Caco-2 (cell line): Measurements from ENCODE around the gene NPLOC4. TPM values are rescaled to one million over a fixed set of nuclear protein-coding genes. Genes with fewer than 3 reads are reported as not detected.

Experiments
- BruUV-seq: library from RNA; stranded (reverse); fragments of 400-500 nt; replicated peaks from 2 replicates; lab custom pipeline; 2021; lab: Mats Ljungman, UMichigan
- CTCF ChIA-PET: fragments of 300-600 bp; sonication (Branson Sonifier 250); formaldehyde crosslinking; loops from one replicate; lab custom pipeline; 2022; ENCODE audit warnings: antibody characterized with exemption; lab: Charles Lee
- POLR2A ChIA-PET: fragments of 300-600 bp; sonication (Branson Sonifier 250); formaldehyde crosslinking; loops from one replicate; lab custom pipeline; 2022; ENCODE audit warnings: antibody characterized with exemption; lab: Charles Lee
- DNase-seq, 2 experiments: peaks; one replicate each; pipeline versions ENCODE4 v3.0.0 to v3.0.0-alpha.2; 2020 to 2022
- H3K27me3 ChIP-seq: replicated peaks from 2 replicates; pipeline ENCODE4 v1.6.0; 2011; ENCODE audit warnings: low read length; ENCODE audit not compliant: control insufficient read depth, insufficient read depth
- H3K36me3 ChIP-seq: 2 replicates; pipeline ENCODE4 v1.5.1; 2011; ENCODE audit warnings: low read length; ENCODE audit not compliant: control insufficient read depth, insufficient read depth
- H3K4me1 ChIP-seq: fragments of 250-450 bp; sonication (Bioruptor Pico); 2 replicates; pipeline ENCODE4 v1.5.1; 2020; ENCODE audit warnings: mild to moderate bottlenecking
- H3K4me3 ChIP-seq: 2 replicates; pipeline ENCODE4 v1.5.1; 2011; ENCODE audit warnings: low read depth, mild to moderate bottlenecking, control low read depth, low read length
- H3K9me3 ChIP-seq: fragments of 250-450 bp; sonication (Bioruptor Pico); 2 replicates; pipeline ENCODE4 v1.5.1; 2020; ENCODE audit warnings: mild to moderate bottlenecking, moderate library complexity
- H3K27ac Mint-ChIP-seq: one replicate; pipeline ENCODE4 v1.8.0; 2022; ENCODE audit warnings: mixed read lengths; ENCODE audit not compliant: unreplicated experiment
- H3K27me3 Mint-ChIP-seq: one replicate; pipeline ENCODE4 v1.8.0; 2022; ENCODE audit warnings: mixed read lengths; ENCODE audit not compliant: insufficient read depth, unreplicated experiment
- H3K36me3 Mint-ChIP-seq: one replicate; pipeline ENCODE4 v1.8.0; 2022; ENCODE audit warnings: mild to moderate bottlenecking, mixed read lengths; ENCODE audit not compliant: insufficient read depth, unreplicated experiment
- H3K4me1 Mint-ChIP-seq: one replicate; pipeline ENCODE4 v1.8.0; 2022; ENCODE audit warnings: low read depth, mixed read lengths; ENCODE audit not compliant: unreplicated experiment
- H3K4me3 Mint-ChIP-seq: one replicate; pipeline ENCODE4 v1.8.0; 2022; ENCODE audit warnings: mild to moderate bottlenecking, moderate library complexity, mixed read lengths; ENCODE audit not compliant: unreplicated experiment
- H3K9me3 Mint-ChIP-seq: one replicate; pipeline ENCODE4 v1.8.0; 2022; ENCODE audit warnings: mixed read lengths; ENCODE audit not compliant: unreplicated experiment
- CTCF ChIP-seq, 2 experiments: fragments of 200-600 bp in 1 of 2; IDR thresholded peaks; 1 replicate in 1 of 2; 2 replicates in 1 of 2; pipeline versions ENCODE4 v1.5.1 to v1.8.0; 2011 to 2022; ENCODE audit warnings: antibody characterized with exemption in 1 of 2, control low read depth in 1 of 2, inconsistent platforms in 1 of 2, low read depth in 1 of 2, low read length in 1 of 2, mild to moderate bottlenecking in 1 of 2, moderate library complexity in 1 of 2; ENCODE audit not compliant: insufficient read depth in 1 of 2, severe bottlenecking in 1 of 2, unreplicated experiment in 1 of 2
- intact Hi-C: fragments of 100-400 bp; cut with micrococcal nuclease; formaldehyde crosslinking; loops from one replicate; pipeline ENCODE4 v1.10.0; 2022; ENCODE audit not compliant: unreplicated experiment
- total RNA-seq: library from RNA; stranded (reverse); gene quantifications from 2 replicates; pipeline ENCODE4 v1.2.3, GENCODE V29; 2022

Gene NPLOC4
- total RNA-seq, 1 experiment from 2014 or later = 139 TPM

GRCh38 chr17:81553018-81553615 is 83.8 kb downstream of the NPLOC4 start:
- no peaks in the 10 kb centered on the region for H3K9me3 ChIP-seq
- peak overlapping the region; percentile 77 for H3K27ac Mint-ChIP-seq
- peaks cover 10% of the 10 kb centered on the region for H3K4me1 Mint-ChIP-seq
- H3K4me3 ChIP-seq = peak overlapping the region; percentile 97
- no peaks in the 10 kb centered on the region for H3K27me3 ChIP-seq
- CTCF ChIA-PET = interaction anchor here (0.8 kb wide), 1 partner anchor 15 kb away, joined by 3 read pairs; no protein-coding TSS in a partner anchor
- intact Hi-C loops = loop anchor here (1.0 kb wide), 2 partner anchors 23 to 34 kb away; no protein-coding TSS in a partner anchor
- peaks cover 2% of the 10 kb centered on the region; the same call in 1 of the 2 replicates for H3K36me3 ChIP-seq
- peaks cover 87% of the 10 kb centered on the region for H3K36me3 Mint-ChIP-seq
- no peaks in the 10 kb centered on the region for H3K9me3 Mint-ChIP-seq
- peak; percentile 71 to 87 for DNase-seq
- BruUV-seq = TSS peak; percentile 40
- H3K4me3 Mint-ChIP-seq = peak overlapping the region; percentile 90
- POLR2A ChIA-PET = interaction anchor here (0.8 kb wide), 1 partner anchor 25 kb away, joined by 6 read pairs; the partner anchor contains the start of gene FSCN2
- TF ChIP-seq CTCF (IDR thresholded peaks at IDR 0.05; ENCODE audit: insufficient read depth in 1 of 2, low read depth in 1 of 2, low read length in 1 of 2, severe bottlenecking in 1 of 2, unreplicated experiment in 1 of 2) = no peak
- no peaks in the 10 kb centered on the region for H3K27me3 Mint-ChIP-seq
- peaks cover 18% of the 10 kb centered on the region for H3K4me1 ChIP-seq

GRCh38 chr17:81552244-81553017 is 84.5 kb downstream of the NPLOC4 start, which contains the start of gene FAAP100:
Gene FAAP100, minus strand, starts transcription at chr17:81552353. Its CDS starts 23 bp downstream, at chr17:81552330.
- Mint-ChIP-seq H3K4me3 (peak within 1 kb of the TSS; percentile 90), H3K9me3 (no peaks in the 10 kb centered on the region), H3K27ac (peak within 1 kb of the TSS; percentile 78), H3K4me1 (peaks cover 6% of the 10 kb centered on the region), H3K36me3 (peaks cover 87% of the 10 kb centered on the region), H3K27me3 (no peaks in the 10 kb centered on the region)
- peak; percentile 76 to 91 for DNase-seq
- POLR2A ChIA-PET = interaction anchor here (0.6 to 1.1 kb wide), 6 partner anchors 9 to 257 kb away, joined by 4 to 8 read pairs (median 6); partner anchors contain the start of genes FSCN2 and SLC38A10
- TF ChIP-seq CTCF (IDR thresholded peaks at IDR 0.05; ENCODE audit: insufficient read depth in 1 of 2, low read depth in 1 of 2, low read length in 1 of 2, severe bottlenecking in 1 of 2, unreplicated experiment in 1 of 2) = no peak
- Histone ChIP-seq H3K9me3 (no peaks in the 10 kb centered on the region), H3K4me1 (peaks cover 18% of the 10 kb centered on the region), H3K4me3 (peak within 1 kb of the TSS; percentile 97), H3K36me3 (peaks cover 2% of the 10 kb centered on the region; the same call in 1 of the 2 replicates), H3K27me3 (no peaks in the 10 kb centered on the region)
- CTCF ChIA-PET = interaction anchor here (0.8 kb wide), 1 partner anchor 14 kb away, joined by 3 read pairs; no protein-coding TSS in a partner anchor
- intact Hi-C loops = loop anchor here (1.0 kb wide), 2 partner anchors 24 to 33 kb away; no protein-coding TSS in a partner anchor
- no TSS peak for BruUV-seq
